HPDE6-E6E7 (cell line): ENCODE results near the gene SRGAP2B.
"Not testable (repeated sequence)": the region's sequence is repeated elsewhere in the genome, so short reads cannot be mapped to it uniquely, and the experiment has no call there.

Source experiments
- DNase-seq: peaks from one replicate; pipeline ENCODE4 v3.0.0; 2011; ENCODE audit warnings: missing footprints; ENCODE audit errors: extremely low spot score

Gene SRGAP2B

GRCh38 chr1:145082483-145083255, 12.5 kb downstream of the SRGAP2B start:
- DNase-seq, result not testable (repeated sequence)

GRCh38 chr1:145080193-145080592, 14.9 kb downstream of the SRGAP2B start:
- not testable (repeated sequence) for DNase-seq

DNA sequence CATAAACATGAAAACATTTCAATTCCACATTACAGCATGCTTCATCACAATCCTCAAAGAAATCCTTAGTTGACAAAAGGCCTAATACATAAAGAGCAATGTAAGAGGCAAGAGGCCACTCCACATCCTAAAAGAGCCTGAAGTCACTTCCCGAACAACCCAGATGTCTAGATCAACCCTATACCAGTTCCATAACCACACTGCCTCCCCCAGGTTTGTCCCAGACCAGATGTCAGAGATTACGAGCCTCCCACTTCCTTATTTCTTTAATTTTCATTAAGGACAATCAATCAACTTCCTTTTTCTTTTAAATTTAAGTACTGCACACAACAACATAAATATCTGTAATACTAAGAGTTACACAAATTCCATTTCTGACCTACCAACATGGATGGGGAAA, 15.4 kb downstream of the SRGAP2B start:
- DNase-seq, result not testable (repeated sequence)

DNA sequence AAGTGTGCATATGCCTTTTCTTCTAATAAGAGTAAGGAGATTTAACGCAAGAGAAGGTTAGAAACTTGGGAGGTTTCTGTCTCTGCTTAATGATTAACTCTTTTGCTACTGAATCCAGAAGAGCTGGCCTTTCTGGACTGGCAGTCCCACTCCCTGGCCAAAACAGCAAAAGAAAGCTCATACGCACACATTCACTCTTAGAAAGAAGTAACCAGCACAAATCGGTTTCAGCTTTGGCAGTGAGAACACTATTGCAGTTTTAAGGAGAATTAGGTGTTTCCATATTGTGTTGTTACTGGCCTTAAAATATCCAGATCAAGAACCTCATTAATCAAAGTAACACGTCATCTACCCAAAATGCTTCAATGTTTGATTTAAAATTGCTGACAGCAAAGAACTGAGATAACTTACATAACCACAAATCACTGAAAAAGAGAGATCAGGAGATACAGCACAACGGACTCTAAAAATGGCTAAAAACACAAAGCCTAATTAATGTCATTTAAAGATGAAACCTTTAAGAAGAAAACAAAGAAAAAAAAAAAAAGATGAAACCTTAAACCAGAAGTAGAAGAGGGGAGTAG, 16.2 kb downstream of the SRGAP2B start:
- DNase-seq, result not testable (repeated sequence)

DNA sequence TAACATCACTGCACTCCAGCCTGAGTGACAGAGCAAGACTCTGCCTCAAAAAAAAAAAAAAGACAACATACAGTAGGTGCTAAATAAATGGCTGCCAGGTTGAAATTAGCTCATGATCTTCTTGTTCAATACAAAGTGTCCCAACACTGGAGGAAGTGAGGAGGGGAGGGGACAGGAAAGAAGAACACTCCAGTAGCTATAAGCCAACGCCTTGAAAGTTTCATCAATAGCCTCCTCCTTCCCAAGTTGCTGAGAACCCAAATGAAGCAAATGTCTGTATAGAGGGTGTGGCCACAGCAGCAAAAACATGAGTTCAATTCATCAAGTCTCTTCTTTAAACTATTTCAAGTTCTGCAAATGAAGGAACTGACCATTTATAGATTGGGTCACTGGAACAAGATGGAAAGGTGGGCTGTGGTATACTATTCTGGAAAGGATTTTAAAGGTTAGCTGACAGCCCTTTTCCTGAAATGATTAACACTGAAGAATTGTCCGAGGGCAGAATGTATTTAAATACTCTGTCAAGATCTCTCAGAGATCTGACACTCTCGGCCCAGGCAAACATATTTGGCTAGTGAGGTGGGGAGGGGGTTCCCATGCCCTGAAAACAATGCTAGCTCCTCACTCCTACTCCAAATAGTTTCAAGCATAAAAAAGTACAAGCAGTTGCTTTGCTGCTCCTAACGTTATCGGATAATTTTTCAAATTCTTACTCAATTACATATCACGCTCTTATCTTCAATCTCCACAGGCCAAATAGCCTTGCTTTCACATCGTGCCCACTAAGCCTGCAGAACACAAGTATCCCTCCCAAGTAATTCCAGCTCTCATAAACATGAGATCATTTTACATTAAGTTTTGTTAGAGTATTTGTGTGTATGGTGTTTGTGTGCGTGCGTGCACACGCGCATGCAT, 17.0 kb downstream of the SRGAP2B start:
- DNase-seq, result not testable (repeated sequence)

DNA sequence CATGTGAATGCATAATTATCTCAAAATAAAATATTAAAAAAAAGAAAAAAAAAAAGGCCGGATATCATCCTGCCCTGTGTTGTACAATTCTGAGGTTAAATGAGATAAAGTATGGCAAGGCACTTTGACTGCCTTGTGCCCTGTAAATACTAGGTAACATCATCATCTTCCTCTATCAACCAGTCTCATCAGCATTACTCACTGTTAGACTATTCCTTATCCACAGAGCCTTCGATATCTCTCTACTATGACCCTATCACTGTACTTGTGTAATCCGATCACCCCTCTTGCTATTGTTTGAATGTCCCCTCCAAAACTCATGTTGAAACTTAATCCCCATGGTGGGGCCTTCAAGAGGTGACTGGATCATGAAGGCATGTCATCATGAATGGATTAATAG, 18.3 kb downstream of the SRGAP2B start:
- not testable (repeated sequence) for DNase-seq

DNA sequence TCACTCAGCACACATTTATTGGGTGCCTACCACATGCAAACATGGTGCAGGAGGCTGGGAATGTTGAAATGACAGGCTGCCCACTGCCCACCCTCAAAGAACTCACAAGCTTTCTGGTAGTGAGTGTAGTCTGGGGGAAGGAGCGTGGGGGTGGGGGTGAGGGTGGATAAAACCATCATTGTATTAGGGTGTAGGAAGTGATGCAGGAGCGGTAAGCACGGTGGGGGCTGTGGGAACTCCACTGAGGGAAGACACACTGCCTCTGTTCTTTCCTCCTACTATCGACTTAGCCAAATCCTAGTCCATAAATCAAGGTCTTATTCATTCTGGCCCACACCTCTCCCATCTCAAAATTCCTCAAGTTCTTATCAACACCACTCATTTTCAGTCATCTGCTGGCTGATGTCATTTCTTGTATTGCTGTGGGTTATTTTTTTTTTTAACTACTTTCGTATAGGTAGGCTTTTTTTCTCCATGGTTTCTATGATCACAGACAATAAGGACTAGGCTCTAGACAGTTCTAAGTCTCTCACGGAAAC, 21.0 kb downstream of the SRGAP2B start:
- DNase-seq, result not testable (repeated sequence)

- DNase-seq, result not testable (repeated sequence)
Measured at GRCh38 chr1:145071569-145071968, 23.6 kb downstream of the SRGAP2B start.

DNA sequence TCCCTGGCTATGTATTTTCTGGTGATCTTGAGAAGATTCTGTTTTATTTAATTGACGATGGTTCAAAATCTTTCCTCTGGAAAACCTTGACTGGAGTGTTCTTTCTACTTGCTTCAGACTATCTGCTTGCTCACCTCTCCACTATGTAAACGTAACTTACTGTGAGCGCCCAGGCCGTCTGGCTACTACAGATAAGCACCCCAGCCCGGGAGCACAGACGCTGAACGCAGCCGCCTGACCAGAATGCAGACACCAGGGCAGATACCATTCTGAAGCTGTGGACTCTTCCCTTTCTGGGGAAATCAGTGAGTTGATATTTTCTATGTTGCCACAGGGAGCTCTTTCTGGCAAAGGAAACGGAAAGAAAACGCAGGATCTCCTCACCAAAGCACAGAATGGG, 28.6 kb downstream of the SRGAP2B start:
- not testable (repeated sequence) for DNase-seq

GRCh38 chr1:145065194-145065826, 29.8 kb downstream of the SRGAP2B start:
- DNase-seq, result not testable (repeated sequence)

DNA sequence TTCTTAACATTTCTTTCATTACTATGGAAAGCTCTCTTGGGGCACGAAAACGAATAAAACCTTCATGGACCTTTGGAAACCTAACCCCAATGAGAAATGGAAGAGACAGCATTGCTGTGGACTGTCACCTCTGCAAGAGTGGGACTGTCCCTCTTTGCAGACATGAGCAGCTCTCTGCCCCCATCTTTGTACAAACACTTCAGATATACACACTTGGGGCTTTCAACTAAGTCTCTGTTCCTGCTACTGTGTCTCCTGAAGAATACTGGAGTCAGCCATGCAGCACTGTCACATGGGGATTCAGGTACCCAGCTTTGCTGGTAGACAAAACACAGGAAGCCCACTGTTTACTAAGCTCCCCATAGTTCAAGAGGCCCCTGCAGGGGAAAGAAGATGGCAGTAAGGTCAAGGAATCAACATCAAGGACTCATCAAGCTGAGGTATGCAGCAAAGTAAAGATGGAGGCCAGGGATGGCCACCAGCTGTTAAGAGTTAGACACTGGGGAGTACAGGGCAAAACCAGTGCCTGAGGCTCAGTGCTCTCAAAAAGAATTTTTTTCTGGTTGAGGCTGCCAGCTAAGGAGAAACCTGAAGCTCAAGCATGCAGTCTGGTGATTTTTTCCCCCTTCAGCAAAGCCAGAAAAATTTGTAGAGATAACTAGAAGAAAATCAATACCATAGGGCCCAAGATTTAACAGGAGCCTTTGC, 31.0 kb downstream of the SRGAP2B start:
- not testable (repeated sequence) for DNase-seq

DNA sequence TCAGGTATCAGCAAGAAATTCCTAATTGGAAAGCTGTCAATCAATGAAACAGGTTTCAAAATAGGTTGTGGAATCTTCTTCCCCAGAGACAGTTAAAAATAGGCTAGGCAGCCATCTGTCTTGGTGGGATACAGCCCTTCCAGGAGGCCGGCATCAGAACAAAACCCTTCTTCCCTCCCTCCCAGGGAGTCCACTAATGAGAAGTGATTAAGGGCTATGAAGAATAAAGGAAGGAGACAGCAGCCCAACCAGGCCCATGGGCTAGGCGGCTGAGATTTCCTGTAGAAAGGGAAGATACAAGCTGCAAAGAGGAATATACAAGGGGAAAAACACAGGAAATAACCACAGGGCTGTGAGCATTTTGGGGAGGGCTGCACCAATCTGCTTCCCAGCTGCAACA, 31.8 kb downstream of the SRGAP2B start:
- DNase-seq, result not testable (repeated sequence)

GRCh38 chr1:145058184-145058583, 36.9 kb downstream of the SRGAP2B start:
- DNase-seq, result not testable (repeated sequence)

DNA sequence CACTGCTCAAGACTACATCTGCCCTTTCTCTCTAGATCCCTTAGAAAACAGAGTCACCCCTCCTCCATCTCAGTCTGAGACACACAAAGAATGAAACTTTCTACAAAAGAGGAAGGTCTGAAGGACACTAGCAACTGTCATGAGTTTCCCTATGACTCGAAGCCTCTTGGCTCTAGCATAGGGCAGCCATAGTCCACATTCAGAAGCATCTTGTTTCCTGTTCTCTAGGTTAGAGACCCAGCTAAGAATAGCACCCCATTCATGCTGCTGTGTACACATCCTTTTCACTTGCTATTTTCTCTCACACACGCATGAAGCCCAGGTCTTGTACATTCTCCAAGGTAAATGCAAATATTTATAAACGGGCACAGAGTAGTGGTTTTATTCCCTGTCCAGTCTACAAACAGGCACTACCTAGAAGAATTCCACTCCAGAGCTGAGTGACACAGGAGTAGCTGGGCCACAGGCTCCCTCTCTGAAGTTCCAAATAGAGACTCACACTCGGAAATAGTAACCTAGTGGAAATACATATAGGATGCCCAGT, 39.8 kb downstream of the SRGAP2B start:
- DNase-seq, result not testable (repeated sequence)

DNA sequence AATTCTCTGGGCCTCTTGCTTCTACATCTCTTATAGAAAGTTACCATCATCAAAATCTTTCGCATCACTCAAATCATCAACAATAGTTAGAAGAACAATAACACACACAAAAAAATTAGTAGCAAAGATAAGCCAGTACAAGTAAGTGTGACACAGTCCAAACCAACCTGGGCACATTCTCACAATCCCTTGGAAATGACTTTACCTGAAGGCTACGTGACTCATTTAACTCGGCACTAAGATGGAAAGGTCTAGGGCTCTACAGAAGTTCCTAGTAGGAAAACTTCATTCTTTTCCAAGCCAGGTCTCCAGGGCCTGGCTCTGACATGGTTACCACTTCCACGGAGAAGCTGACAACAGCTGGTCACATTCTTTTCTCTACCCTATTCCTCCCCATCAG, 41.7 kb downstream of the SRGAP2B start:
- not testable (repeated sequence) for DNase-seq

DNA sequence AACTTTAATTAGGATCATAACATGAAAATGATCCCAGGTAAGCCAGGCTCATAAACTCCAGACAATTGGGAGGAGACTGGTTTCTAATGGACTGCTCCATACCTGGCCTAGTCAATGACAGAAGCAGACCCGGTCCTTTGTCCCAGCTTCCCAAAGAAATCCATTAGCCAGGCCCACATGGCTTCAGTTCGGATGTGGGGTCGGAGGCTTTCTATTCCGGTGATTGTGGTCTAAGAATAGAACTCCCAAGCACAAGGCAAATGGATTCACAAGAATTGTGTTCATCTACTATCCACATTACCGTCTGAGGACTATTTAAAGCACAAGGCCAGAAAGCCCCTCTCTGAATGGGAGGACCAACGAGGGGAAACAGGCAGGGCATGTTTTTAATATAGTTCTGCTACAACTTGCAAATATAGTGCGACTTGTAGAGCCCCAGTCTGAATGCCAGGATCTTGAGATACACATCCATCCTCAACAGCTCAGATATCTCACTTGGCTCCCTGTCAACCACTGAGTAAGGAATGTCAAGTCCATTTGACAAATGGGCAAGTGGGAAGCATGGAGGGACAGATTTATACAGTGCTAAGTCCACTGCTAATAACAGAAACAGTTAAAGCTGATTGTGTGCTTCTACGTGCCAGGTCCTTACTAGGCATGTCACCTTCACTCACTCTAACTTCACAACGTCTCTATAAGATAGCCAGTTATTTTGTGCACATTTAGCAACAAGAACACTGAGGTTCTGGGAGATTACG, 42.9 kb downstream of the SRGAP2B start:
- not testable (repeated sequence) for DNase-seq

- DNase-seq, result not testable (repeated sequence)
Measured at GRCh38 chr1:145048181-145048856, 46.8 kb downstream of the SRGAP2B start.

DNA sequence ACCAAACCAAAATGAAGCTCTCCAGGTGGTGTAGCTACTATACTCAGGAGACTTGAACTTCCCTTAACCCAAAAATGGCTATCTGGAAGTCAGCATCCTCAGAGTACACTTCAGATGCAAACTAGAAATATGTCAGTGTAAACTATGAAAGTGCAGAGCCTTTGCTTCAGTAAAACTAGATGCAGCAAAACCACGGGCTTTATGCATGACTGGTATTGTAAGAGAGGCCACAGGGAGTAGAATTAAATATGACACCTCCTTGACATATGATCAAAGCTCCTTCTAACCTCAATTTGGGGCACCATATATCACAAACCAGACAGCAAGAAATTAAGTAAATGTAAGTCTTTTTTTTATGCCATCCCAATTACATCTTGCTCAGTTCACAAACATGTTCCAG, 47.6 kb downstream of the SRGAP2B start:
- not testable (repeated sequence) for DNase-seq
